ENCODE measurements around the gene AGBL3. TPM values are rescaled to one million over a fixed set of nuclear protein-coding genes. Genes with fewer than 3 reads are reported as not detected.

The AGBL3 gene
- total and polyA plus RNA-seq, 2 of the 8 experiments (the other 6 are each of a cell fraction or from before 2014, with no cell fraction given), result 1.1 to 1.9 TPM

DNA sequence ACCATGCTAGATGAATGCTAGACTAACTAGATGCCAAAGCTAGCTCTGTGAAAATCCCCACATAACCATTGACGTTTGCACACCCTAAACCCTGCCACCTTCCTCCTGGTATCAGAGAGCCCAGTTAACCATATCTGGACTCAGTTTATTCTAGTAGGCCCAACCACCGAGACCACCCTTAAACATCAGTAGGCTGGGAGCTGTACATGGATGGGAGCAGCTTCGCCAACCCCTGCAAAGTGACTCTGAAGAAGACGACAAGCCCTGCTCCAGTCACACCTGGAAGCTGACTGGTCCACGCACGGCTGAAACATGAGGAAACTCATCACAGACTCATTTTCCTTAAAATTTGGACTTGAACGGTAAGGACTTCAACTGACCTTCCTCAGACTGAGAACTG is 188.6 kb downstream of the AGBL3 start:
- Histone ChIP-seq H3K4ac (replicated peaks; ENCODE audit: insufficient read length, low read depth, low read length) (no peak overlapping the region), H3K27ac (ENCODE audit: low read depth, low read length) (no peak overlapping the region), H3K79me1 (ENCODE audit: low read depth, low read length) (no peaks in the 10 kb centered on the region), H3K9me3 (ENCODE audit: insufficient read depth in 2 of 2, low read depth in 1 of 2, low read length in 1 of 2) (peaks cover 2 to 8% of the 10 kb centered on the region in 2 experiments; a peak in 2 of 4 replicates), H2BK12ac (ENCODE audit: low read depth, low read length) (no peak overlapping the region), H2AFZ (ENCODE audit: low read length) (no peak overlapping the region), H3K14ac (ENCODE audit: insufficient read length) (no peak overlapping the region), H4K5ac (ENCODE audit: insufficient read length, low read depth, low read length) (no peak overlapping the region), H2BK20ac (ENCODE audit: low read length) (no peak overlapping the region), H4K91ac (replicated peaks; ENCODE audit: insufficient read length, low read length) (no peak overlapping the region), H3K36me3 (ENCODE audit: control insufficient read depth in 2 of 4, insufficient read depth in 4 of 4, low read length in 3 of 4) (no peaks in the 10 kb centered on the region), H3K4me3 (ENCODE audit: extremely low read depth in 1 of 4, insufficient read depth in 2 of 4, low read depth in 3 of 4, low read length in 4 of 4) (no peak overlapping the region), H3K9ac (replicated peaks in 1 of 4; ENCODE audit: extremely low read depth in 1 of 4, low read depth in 3 of 4, low read length in 3 of 4) (no peak overlapping the region), H2BK120ac (replicated peaks; ENCODE audit: low read depth, low read length) (no peak overlapping the region), H3K23ac (ENCODE audit: insufficient read length) (no peak overlapping the region), H3K4me1 (replicated peaks in 1 of 4; ENCODE audit: control insufficient read depth in 3 of 4, insufficient read depth in 4 of 4, low read length in 3 of 4) (peaks cover 0 to 8% (median 4%) of the 10 kb centered on the region in 4 experiments; a peak in 5 of 7 replicates), H2BK15ac (ENCODE audit: low read length) (no peak overlapping the region), H4K8ac (ENCODE audit: extremely low read depth, insufficient read depth, low read length) (no peak overlapping the region), H3K79me2 (ENCODE audit: control insufficient read depth in 1 of 2, insufficient read depth in 2 of 2, low read length in 2 of 2) (no peaks in the 10 kb centered on the region), H3K27me3 (replicated peaks in 1 of 4; ENCODE audit: control insufficient read depth in 3 of 4, extremely low read depth in 1 of 4, insufficient read depth in 3 of 4, low read length in 3 of 4) (no peaks in the 10 kb centered on the region), H3K23me2 (ENCODE audit: low read depth, low read length) (no peaks in the 10 kb centered on the region), H3K4me2 (ENCODE audit: insufficient read depth in 1 of 2, low read depth in 2 of 2, low read length in 2 of 2) (no peak overlapping the region), H2BK5ac (ENCODE audit: low read depth, low read length) (no peak overlapping the region), H3K18ac (ENCODE audit: extremely low read depth, low read length) (no peak overlapping the region), H4K20me1 (replicated peaks in 1 of 2; ENCODE audit: control insufficient read depth in 1 of 2, insufficient read depth in 2 of 2, low read length in 2 of 2) (no peaks in the 10 kb centered on the region), H3K56ac (replicated peaks; ENCODE audit: insufficient read length, low read depth, low read length) (no peak overlapping the region), H2AK5ac (ENCODE audit: low read depth, low read length) (no peak overlapping the region)
- WGBS, 2 experiments (ENCODE audit: extremely low coverage in 1 of 2, insufficient coverage in 1 of 2, insufficient read length in 1 of 2, insufficient replicate concordance in 2 of 2, low coverage in 1 of 2, low lambda C conversion rate in 2 of 2, missing lambda C conversion rate in 1 of 2), result 93% methylated on average over 7 of the region's 7 CpGs; no CpG with 5 or more reads in 1 of the 2 experiments
- ChIA-PET CTCF (ENCODE audit: partially characterized antibody) (interaction anchor here (0.6 to 1.1 kb wide), 2 partner anchors 13 to 64 kb away, joined by 3 read pairs; no protein-coding TSS in a partner anchor), POLR2A (ENCODE audit: partially characterized antibody) (interaction anchor here (1.4 kb wide), 1 partner anchor 17 kb away, joined by 3 read pairs; no protein-coding TSS in a partner anchor)
- DNase-seq (ENCODE audit: low read depth in 1 of 2, low spot score in 2 of 2) (no peak), FAIRE-seq (no peak)
- TF ChIP-seq HDAC6 (IDR thresholded peaks at IDR 0.05; ENCODE audit: low read depth, low read length) (no peak), SP4 (IDR thresholded peaks at IDR 0.05; ENCODE audit: low read length) (no peak), TEAD4 (IDR thresholded peaks at IDR 0.05; ENCODE audit: low read depth, low read length) (no peak), KDM1A (IDR thresholded peaks at IDR 0.05; ENCODE audit: borderline replicate concordance, low read length) (no peak), CBX5 (IDR thresholded peaks at IDR 0.05; ENCODE audit: low read depth, low read length) (no peak), RAD21 (IDR thresholded peaks at IDR 0.05 in 1 of 2, conservative IDR thresholded peaks at IDR 0.05 in 1 of 2; ENCODE audit: low read depth in 2 of 2, low read length in 2 of 2) (no peak), PHF8 (conservative IDR thresholded peaks at IDR 0.05; ENCODE audit: low read depth, low read length) (no peak), EZH2 (IDR thresholded peaks at IDR 0.05; ENCODE audit: low read depth, low read length, severe bottlenecking) (no peak), FOSL1 (IDR thresholded peaks at IDR 0.05; ENCODE audit: insufficient read depth, low read depth, low read length) (no peak), CTCF (IDR thresholded peaks at IDR 0.05; ENCODE audit: control extremely low read depth in 1 of 3, insufficient read depth in 1 of 3, low read depth in 1 of 3, low read length in 3 of 3) (no peak), EP300 (IDR thresholded peaks at IDR 0.05; ENCODE audit: borderline replicate concordance in 1 of 2, low read depth in 2 of 2, low read length in 2 of 2) (no peak)

Data from H1 (cell line).